Neuronal stem cell (in vitro differentiated cells): Measurements from ENCODE around the gene NKIRAS2.

Experiments used
- DNase-seq: peaks from one replicate; pipeline ENCODE4 v3.0.0-alpha.2; 2013; ENCODE audit warnings: low spot score
- H2AFZ ChIP-seq: one replicate; pipeline ENCODE4 v1.6.1; 2013; ENCODE audit warnings: mild to moderate bottlenecking, low read length, inconsistent platforms
- H2AK5ac ChIP-seq: 2 replicates; pipeline ENCODE4 v1.6.1; 2013; ENCODE audit warnings: low read depth, mild to moderate bottlenecking, inconsistent platforms, low read length, moderate library complexity, mixed read lengths
- H2BK120ac ChIP-seq: 2 replicates; pipeline ENCODE4 v1.6.1; 2013; ENCODE audit warnings: low read depth, mild to moderate bottlenecking, inconsistent platforms, low read length, moderate library complexity, mixed read lengths
- H2BK12ac ChIP-seq: one replicate; pipeline ENCODE4 v1.6.1; 2013; ENCODE audit warnings: low read length, inconsistent platforms
- H2BK15ac ChIP-seq: 2 replicates; pipeline ENCODE4 v1.6.1; 2013; ENCODE audit warnings: mild to moderate bottlenecking, low read length, inconsistent platforms, mixed read lengths
- H2BK5ac ChIP-seq: one replicate; pipeline ENCODE4 v1.6.1; 2013; ENCODE audit warnings: inconsistent platforms, mild to moderate bottlenecking, low read length, moderate library complexity
- H3K14ac ChIP-seq: one replicate; pipeline ENCODE4 v1.6.1; 2013; ENCODE audit warnings: low read length, inconsistent platforms
- H3K18ac ChIP-seq: 2 replicates; pipeline ENCODE4 v1.6.1; 2013; ENCODE audit warnings: low read length, inconsistent platforms
- H3K23ac ChIP-seq: 2 replicates; pipeline ENCODE4 v1.6.1; 2013; ENCODE audit warnings: low read depth, mild to moderate bottlenecking, mixed read lengths, low read length, inconsistent platforms; ENCODE audit not compliant: poor library complexity
- H3K27ac ChIP-seq: replicated peaks from 3 replicates; pipeline ENCODE4 v1.5.1; 2013; ENCODE audit warnings: low read length, inconsistent platforms
- H3K27me3 ChIP-seq, 3 experiments: 2 replicates each; pipeline ENCODE4 v1.6.1; 2013; ENCODE audit warnings: low read length in 3 of 3, mild to moderate bottlenecking in 2 of 3, inconsistent platforms in 1 of 3, low read depth in 1 of 3, mixed read lengths in 1 of 3, moderate library complexity in 1 of 3; ENCODE audit not compliant: control insufficient read depth in 3 of 3, insufficient read depth in 3 of 3
- H3K36me3 ChIP-seq, 2 donors: replicated peaks in 1 of 2; 2 replicates each; pipeline ENCODE4 v1.6.1; 2013; ENCODE audit warnings: low read length in 2 of 2; ENCODE audit not compliant: control insufficient read depth in 2 of 2, insufficient read depth in 2 of 2
- H3K4ac ChIP-seq: 2 replicates; pipeline ENCODE4 v1.6.1; 2013; ENCODE audit warnings: inconsistent platforms, mild to moderate bottlenecking, low read length, moderate library complexity
- H3K4me1 ChIP-seq, 2 donors: 1 replicate in 1 of 2; 2 replicates in 1 of 2; pipeline ENCODE4 v1.6.1; 2013; ENCODE audit warnings: low read length in 2 of 2, low read depth in 1 of 2; ENCODE audit not compliant: control insufficient read depth in 2 of 2, insufficient read depth in 1 of 2
- H3K4me2 ChIP-seq: one replicate; pipeline ENCODE4 v1.6.1; 2013; ENCODE audit warnings: mild to moderate bottlenecking, low read length, inconsistent platforms; ENCODE audit not compliant: insufficient read depth, poor library complexity, severe bottlenecking
- H3K4me3 ChIP-seq, 2 donors: 2 replicates each; pipeline ENCODE4 v1.5.1; 2013; ENCODE audit warnings: low read length in 2 of 2, mild to moderate bottlenecking in 2 of 2, inconsistent platforms in 1 of 2, moderate library complexity in 1 of 2
- H3K79me1 ChIP-seq: one replicate; pipeline ENCODE4 v1.6.1; 2013; ENCODE audit warnings: low read depth, mild to moderate bottlenecking, inconsistent platforms, low read length, moderate library complexity
- H3K9ac ChIP-seq: one replicate; pipeline ENCODE4 v1.6.1; 2013; ENCODE audit warnings: mild to moderate bottlenecking, low read depth, low read length, inconsistent platforms; ENCODE audit not compliant: poor library complexity
- H3K9me3 ChIP-seq, 2 donors: replicated peaks in 1 of 2; 2 replicates each; pipeline versions ENCODE3 to v1.6.1; 2013; ENCODE audit warnings: low read length in 2 of 2, mild to moderate bottlenecking in 2 of 2, inconsistent platforms in 1 of 2, low read depth in 1 of 2, mixed read lengths in 1 of 2, moderate library complexity in 1 of 2; ENCODE audit not compliant: control insufficient read depth in 2 of 2, insufficient read depth in 1 of 2
- H4K8ac ChIP-seq: one replicate; pipeline ENCODE4 v1.6.1; 2013; ENCODE audit warnings: low read depth, mild to moderate bottlenecking, inconsistent platforms, low read length, moderate library complexity
- H4K91ac ChIP-seq: one replicate; pipeline ENCODE4 v1.6.1; 2013; ENCODE audit warnings: low read length, low read depth, mild to moderate bottlenecking, inconsistent platforms; ENCODE audit not compliant: poor library complexity
- WGBS, 2 donors: extraction: QIAGEN DNeasy Blood & Tissue Kit; methylation state at CpG; one replicate each; pipeline ENCODE4 v1.1.7; 2013; ENCODE audit warnings: missing lambda C conversion rate in 2 of 2, mixed read lengths in 1 of 2; ENCODE audit not compliant: insufficient read length in 2 of 2, insufficient replicate concordance in 1 of 2; ENCODE audit errors: extremely low coverage in 2 of 2; 5-methylcytosine and 5-hydroxymethylcytosine counted together

Gene NKIRAS2

GRCh38 chr17:42016411-42016831, 3.5 kb upstream of the NKIRAS2 start:
- Histone ChIP-seq H3K27ac (no peak overlapping the region), H3K36me3 (peaks cover under 1 to 22% of the 10 kb centered on the region in 2 donors), H2AFZ (peak overlapping the region; percentile 96), H2BK120ac (no peak overlapping the region), H3K4me2 (peak overlapping the region; percentile 84), H3K9me3 (no peaks in the 10 kb centered on the region), H3K18ac (no peak overlapping the region), H3K9ac (peak overlapping the region; percentile 71), H4K91ac (no peak overlapping the region), H3K4me1 (peaks cover 5 to 10% of the 10 kb centered on the region in 2 donors), H2AK5ac (no peak overlapping the region), H3K23ac (no peak overlapping the region), H3K4me3 (peak overlapping the region; percentile 90 to 92), H4K8ac (no peak overlapping the region), H2BK12ac (no peak overlapping the region), H3K79me1 (peaks cover 12% of the 10 kb centered on the region), H2BK5ac (no peak overlapping the region), H2BK15ac (no peak overlapping the region), H3K27me3 (no peaks in the 10 kb centered on the region), H3K14ac (no peak overlapping the region), H3K4ac (no peak overlapping the region)
- WGBS, 2 donors, result no CpG with 5 or more reads among the region's 12 CpGs
- DNase-seq, result no peak

- H3K27me3 ChIP-seq, result no peaks in the 10 kb centered on the region
- H2BK12ac ChIP-seq, result no peak within 1 kb of the TSS
- peak within 1 kb of the TSS; percentile 90 to 92 for H3K4me3 ChIP-seq
- H3K79me1 ChIP-seq, result peaks cover 12% of the 10 kb centered on the region
- peak; percentile 90 for DNase-seq
- peak within 1 kb of the TSS; percentile 84 for H3K4me2 ChIP-seq
- peak within 1 kb of the TSS; percentile 100 for H3K9ac ChIP-seq
- no CpG with 5 or more reads among the region's 70 CpGs for WGBS, 2 donors
- peak within 1 kb of the TSS; percentile 94 for H2AK5ac ChIP-seq
- H4K91ac ChIP-seq, result peak within 1 kb of the TSS; percentile 97
- H4K8ac ChIP-seq, result peak within 1 kb of the TSS; percentile 74
- peak within 1 kb of the TSS; percentile 96 for H2AFZ ChIP-seq
- H2BK120ac ChIP-seq, result no peak within 1 kb of the TSS
- H3K14ac ChIP-seq, result peak within 1 kb of the TSS; percentile 75
- peak within 1 kb of the TSS; percentile 93 for H2BK15ac ChIP-seq
- H3K36me3 ChIP-seq, result peaks cover 3 to 22% of the 10 kb centered on the region in 2 donors
- peak within 1 kb of the TSS; percentile 99 for H3K18ac ChIP-seq
- peaks cover 5 to 10% of the 10 kb centered on the region in 2 donors for H3K4me1 ChIP-seq
- H2BK5ac ChIP-seq, result peak within 1 kb of the TSS; percentile 99
- H3K23ac ChIP-seq, result peak within 1 kb of the TSS; percentile 99
- peak within 1 kb of the TSS; percentile 90 for H3K27ac ChIP-seq
- no peak within 1 kb of the TSS for H3K4ac ChIP-seq
- H3K9me3 ChIP-seq, result no peaks in the 10 kb centered on the region
Observed at GRCh38 chr17:42016941-42017865, 2.7 kb upstream of the NKIRAS2 start, which contains the start of gene DNAJC7. Gene DNAJC7 (minus strand): TSS chr17:42017439. CDS start chr17:42017416, 23 bp downstream.

- H3K79me1 ChIP-seq, result peaks cover 12% of the 10 kb centered on the region
- no peak overlapping the region for H3K23ac ChIP-seq
- peak overlapping the region; percentile 90 to 92 for H3K4me3 ChIP-seq
- no peak for DNase-seq
- no peak overlapping the region for H2BK15ac ChIP-seq
- no peak overlapping the region for H3K4ac ChIP-seq
- H2AK5ac ChIP-seq, result no peak overlapping the region
- no peaks in the 10 kb centered on the region for H3K9me3 ChIP-seq
- peaks cover 5 to 10% of the 10 kb centered on the region in 2 donors for H3K4me1 ChIP-seq
- no peak overlapping the region for H2BK120ac ChIP-seq
- no peak overlapping the region for H2BK12ac ChIP-seq
- peak overlapping the region; percentile 96 for H2AFZ ChIP-seq
- H3K27me3 ChIP-seq, result no peaks in the 10 kb centered on the region
- WGBS, 2 donors, result no CpG with 5 or more reads among the region's 11 CpGs
- peaks cover 5 to 23% of the 10 kb centered on the region in 2 donors for H3K36me3 ChIP-seq
- H3K4me2 ChIP-seq, result peak overlapping the region; percentile 72
- H3K9ac ChIP-seq, result peak overlapping the region; percentile 74
- peak overlapping the region; percentile 66 for H3K18ac ChIP-seq
- no peak overlapping the region for H3K14ac ChIP-seq
- H4K8ac ChIP-seq, result no peak overlapping the region
- peak overlapping the region; percentile 90 for H3K27ac ChIP-seq
- no peak overlapping the region for H2BK5ac ChIP-seq
- H4K91ac ChIP-seq, result no peak overlapping the region
Observed at GRCh38 chr17:42017866-42018200, 2.1 kb upstream of the NKIRAS2 start.

GRCh38 chr17:42018339-42018738, 1.6 kb upstream of the NKIRAS2 start:
- H3K4ac ChIP-seq, result no peak overlapping the region
- H3K4me3 ChIP-seq, result peak overlapping the region; percentile 34 to 92
- no peak overlapping the region for H3K23ac ChIP-seq
- no peak overlapping the region for H2AK5ac ChIP-seq
- no peak overlapping the region for H3K14ac ChIP-seq
- no peak overlapping the region for H2BK120ac ChIP-seq
- H2BK15ac ChIP-seq, result no peak overlapping the region
- H3K27ac ChIP-seq, result no peak overlapping the region
- H3K79me1 ChIP-seq, result peaks cover 12% of the 10 kb centered on the region
- no peak overlapping the region for H2BK5ac ChIP-seq
- H4K91ac ChIP-seq, result no peak overlapping the region
- H4K8ac ChIP-seq, result no peak overlapping the region
- H3K36me3 ChIP-seq, result peaks cover 6 to 28% of the 10 kb centered on the region in 2 donors
- H3K9ac ChIP-seq, result peak overlapping the region; percentile 68
- H3K9me3 ChIP-seq, result no peaks in the 10 kb centered on the region
- peak overlapping the region; percentile 96 for H2AFZ ChIP-seq
- no peak overlapping the region for H2BK12ac ChIP-seq
- WGBS, 2 donors, result no CpG with 5 or more reads among the region's 3 CpGs
- peaks cover 5 to 10% of the 10 kb centered on the region in 2 donors for H3K4me1 ChIP-seq
- no peak overlapping the region for H3K4me2 ChIP-seq
- H3K18ac ChIP-seq, result no peak overlapping the region
- no peaks in the 10 kb centered on the region for H3K27me3 ChIP-seq
- DNase-seq, result no peak
